ENCODE results near the gene OSBP2. TPM values are rescaled to one million over a fixed set of nuclear protein-coding genes. Genes with fewer than 3 reads are reported as not detected.
A peak's percentile ranks its signal among the peaks of the same experiment; 100 is the strongest.

Gene OSBP2
- total RNA-seq, 6 experiments from 2014 or later = 0.31 to 3.4 (median 0.93) TPM

- no peak overlapping the region for H3K4me3 ChIP-seq
- WGBS (ENCODE audit: insufficient coverage, low coverage, low lambda C conversion rate, missing lambda C conversion rate) = 70% methylated on average over 2 of the region's 8 CpGs
- TF ChIP-seq CTCF (IDR thresholded peaks at IDR 0.05) (no peak), POLR2A (IDR thresholded peaks at IDR 0.05) (no peak)
- no peaks in the 10 kb centered on the region for H3K27me3 ChIP-seq
- ATAC-seq (no peak), DNase-seq (peak in 1 of 3 donors; percentile 38)
- H3K27ac ChIP-seq = no peak overlapping the region
- no peaks in the 10 kb centered on the region for H3K9me3 ChIP-seq
- intact Hi-C loops (cut with DNase I) = no loop called here
- H3K4me1 ChIP-seq = peaks cover 0 to 6% (median 0%) of the 10 kb centered on the region in 4 donors
- no peaks in the 10 kb centered on the region for H3K36me3 ChIP-seq
These were observed 196.7 kb downstream of the OSBP2 start for GRCh38 chr22:30891443-30891755.

DNA sequence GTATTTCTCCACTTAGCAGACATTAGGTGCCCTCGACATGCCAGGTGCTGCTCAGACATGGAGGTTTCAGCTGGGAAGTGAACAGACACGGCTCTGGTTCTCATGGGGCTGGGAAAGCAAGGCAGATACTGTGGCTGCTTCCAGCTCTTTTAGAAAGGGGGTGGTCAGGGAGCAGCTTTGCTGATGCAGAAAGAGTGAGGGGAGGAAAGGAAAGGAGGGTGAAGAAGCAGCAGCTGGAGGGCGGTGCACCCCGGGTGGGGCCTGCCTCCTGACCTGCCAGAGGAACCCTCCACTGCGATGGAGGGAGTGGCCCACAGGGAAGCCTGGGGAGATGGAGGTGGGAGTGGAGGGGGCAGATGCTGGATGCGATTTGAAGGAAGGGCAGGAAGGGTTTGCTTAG is 197.1 kb downstream of the OSBP2 start:
- peaks cover 0 to 6% (median 0%) of the 10 kb centered on the region in 4 donors for H3K4me1 ChIP-seq
- no peaks in the 10 kb centered on the region for H3K9me3 ChIP-seq
- H3K4me3 ChIP-seq = no peak overlapping the region
- no peak for DNase-seq
- TF ChIP-seq CTCF (IDR thresholded peaks at IDR 0.05) (no peak), POLR2A (IDR thresholded peaks at IDR 0.05) (no peak)
- no peaks in the 10 kb centered on the region for H3K27me3 ChIP-seq
- 83% methylated on average over 5 of the region's 6 CpGs for WGBS (ENCODE audit: insufficient coverage, low coverage, low lambda C conversion rate, missing lambda C conversion rate)
- intact Hi-C loops (cut with DNase I) = no loop called here
- no peak for ATAC-seq
- H3K36me3 ChIP-seq = no peaks in the 10 kb centered on the region
- no peak overlapping the region for H3K27ac ChIP-seq

GRCh38 chr22:30892286-30892685 is 197.6 kb downstream of the OSBP2 start:
- Histone ChIP-seq H3K4me3 (no peak overlapping the region), H3K9me3 (no peaks in the 10 kb centered on the region), H3K27me3 (no peaks in the 10 kb centered on the region), H3K36me3 (no peaks in the 10 kb centered on the region), H3K4me1 (peaks cover 0 to 6% (median 0%) of the 10 kb centered on the region in 4 donors), H3K27ac (no peak overlapping the region)
- peak in 1 of 3 donors; percentile 40 for DNase-seq
- no peak for TF ChIP-seq CTCF (IDR thresholded peaks at IDR 0.05)
- TF ChIP-seq POLR2A (IDR thresholded peaks at IDR 0.05) = no peak
- 57% methylated on average over 2 of the region's 8 CpGs for WGBS (ENCODE audit: insufficient coverage, low coverage, low lambda C conversion rate, missing lambda C conversion rate)
- ATAC-seq = no peak
- intact Hi-C loops (cut with DNase I) = no loop called here

DNA sequence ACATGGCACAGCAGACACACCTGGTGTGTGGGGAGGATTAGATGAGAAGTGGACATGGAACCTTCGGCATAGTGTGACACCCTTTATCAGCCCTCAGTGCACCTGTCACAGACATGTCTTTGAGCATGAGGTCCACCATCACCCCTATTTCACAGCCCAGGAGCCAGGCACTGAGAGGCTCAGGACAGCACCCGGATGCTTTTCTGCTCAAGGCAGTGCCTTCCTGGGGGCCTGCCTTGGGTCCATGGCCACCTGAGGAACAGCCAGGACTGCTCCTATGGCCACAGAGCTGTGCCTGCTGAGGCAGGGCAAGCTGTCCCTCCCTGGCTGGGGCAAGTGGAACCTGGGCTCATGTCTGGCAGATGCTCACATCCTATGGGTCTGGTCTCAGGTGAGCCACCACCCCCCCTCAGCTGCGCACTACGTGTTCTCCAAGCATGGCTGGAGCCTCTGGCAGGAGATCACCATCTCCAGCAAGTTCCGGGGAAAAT is 198.1 kb downstream of the OSBP2 start:
- no peak for TF ChIP-seq CTCF (IDR thresholded peaks at IDR 0.05)
- TF ChIP-seq POLR2A (IDR thresholded peaks at IDR 0.05) = no peak
- no peaks in the 10 kb centered on the region for H3K27me3 ChIP-seq
- peaks cover 0 to 6% (median 0%) of the 10 kb centered on the region in 4 donors for H3K4me1 ChIP-seq
- H3K27ac ChIP-seq = no peak overlapping the region
- H3K4me3 ChIP-seq = no peak overlapping the region
- WGBS (ENCODE audit: insufficient coverage, low coverage, low lambda C conversion rate, missing lambda C conversion rate) = no CpG with 5 or more reads among the region's 5 CpGs
- ATAC-seq = no peak
- H3K9me3 ChIP-seq = no peaks in the 10 kb centered on the region
- intact Hi-C loops (cut with DNase I) = no loop called here
- peak in 1 of 3 donors; percentile 28 for DNase-seq
- H3K36me3 ChIP-seq = no peaks in the 10 kb centered on the region

Measured in right lobe of liver (tissue), 6 donors.